ENCODE results near the gene NUP98. TPM values are rescaled to one million over a fixed set of nuclear protein-coding genes. Genes with fewer than 3 reads are reported as not detected.

The NUP98 gene
- total RNA-seq, 4 donors from 2014 or later, result 74.6 to 117 (median 86.7) TPM

GRCh38 chr11:3703383-3703782, 94.0 kb downstream of the NUP98 start:
- TF ChIP-seq, protein P1, sequence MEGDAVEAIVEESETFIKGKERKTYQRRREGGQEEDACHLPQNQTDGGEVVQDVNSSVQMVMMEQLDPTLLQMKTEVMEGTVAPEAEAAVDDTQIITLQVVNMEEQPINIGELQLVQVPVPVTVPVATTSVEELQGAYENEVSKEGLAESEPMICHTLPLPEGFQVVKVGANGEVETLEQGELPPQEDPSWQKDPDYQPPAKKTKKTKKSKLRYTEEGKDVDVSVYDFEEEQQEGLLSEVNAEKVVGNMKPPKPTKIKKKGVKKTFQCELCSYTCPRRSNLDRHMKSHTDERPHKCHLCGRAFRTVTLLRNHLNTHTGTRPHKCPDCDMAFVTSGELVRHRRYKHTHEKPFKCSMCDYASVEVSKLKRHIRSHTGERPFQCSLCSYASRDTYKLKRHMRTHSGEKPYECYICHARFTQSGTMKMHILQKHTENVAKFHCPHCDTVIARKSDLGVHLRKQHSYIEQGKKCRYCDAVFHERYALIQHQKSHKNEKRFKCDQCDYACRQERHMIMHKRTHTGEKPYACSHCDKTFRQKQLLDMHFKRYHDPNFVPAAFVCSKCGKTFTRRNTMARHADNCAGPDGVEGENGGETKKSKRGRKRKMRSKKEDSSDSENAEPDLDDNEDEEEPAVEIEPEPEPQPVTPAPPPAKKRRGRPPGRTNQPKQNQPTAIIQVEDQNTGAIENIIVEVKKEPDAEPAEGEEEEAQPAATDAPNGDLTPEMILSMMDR (IDR thresholded peaks at IDR 0.05; ENCODE audit: low read depth), result no peak

GRCh38 chr11:3700910-3701309, 96.4 kb downstream of the NUP98 start:
- TF ChIP-seq, protein P1 (IDR thresholded peaks at IDR 0.05; ENCODE audit: low read depth), result no peak

GRCh38 chr11:3700410-3700809, 96.9 kb downstream of the NUP98 start:
- TF ChIP-seq, protein P1 (IDR thresholded peaks at IDR 0.05; ENCODE audit: low read depth), result no peak

DNA sequence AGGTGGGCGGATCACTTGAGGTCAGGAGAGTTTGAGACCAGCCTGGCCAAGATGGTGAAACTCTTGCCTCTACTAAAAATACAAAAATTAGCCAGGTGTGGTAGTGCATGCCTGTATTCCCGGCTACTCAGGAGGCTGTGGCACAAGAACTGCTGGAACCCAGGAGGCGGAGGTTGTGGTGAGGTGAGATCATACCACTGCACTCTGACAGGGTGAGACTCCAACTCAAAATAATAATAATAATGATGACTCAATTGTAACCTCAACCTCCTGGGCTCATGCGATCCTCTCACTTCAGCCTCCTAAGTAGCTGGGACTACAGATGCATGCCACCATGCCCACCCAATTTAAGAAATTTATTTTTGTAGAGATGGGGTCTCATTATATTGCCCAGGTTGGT, 110.6 kb downstream of the NUP98 start:
- TF ChIP-seq, protein P1 (IDR thresholded peaks at IDR 0.05; ENCODE audit: low read depth), result no peak

DNA sequence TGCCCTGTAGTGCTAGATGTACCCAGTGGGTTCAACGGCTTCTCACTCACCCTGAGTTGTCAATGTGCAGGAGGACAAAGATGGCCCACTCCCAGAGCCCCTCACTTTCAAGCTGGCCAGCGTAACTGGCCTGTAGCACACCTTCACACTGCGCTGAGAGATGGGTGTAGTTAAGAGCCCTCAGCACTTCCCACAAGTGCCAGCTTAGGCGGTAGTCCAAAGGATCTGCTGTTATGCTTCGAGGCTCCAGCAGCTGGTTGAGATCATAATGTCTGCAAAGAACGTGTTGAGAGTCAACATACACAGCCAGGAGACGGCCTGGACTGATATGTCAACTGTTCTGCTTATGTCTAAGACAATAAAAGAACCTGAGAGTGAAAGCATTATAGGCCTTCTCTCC, 111.4 kb downstream of the NUP98 start:
- TF ChIP-seq, protein P1 (IDR thresholded peaks at IDR 0.05; ENCODE audit: low read depth), result no peak

DNA sequence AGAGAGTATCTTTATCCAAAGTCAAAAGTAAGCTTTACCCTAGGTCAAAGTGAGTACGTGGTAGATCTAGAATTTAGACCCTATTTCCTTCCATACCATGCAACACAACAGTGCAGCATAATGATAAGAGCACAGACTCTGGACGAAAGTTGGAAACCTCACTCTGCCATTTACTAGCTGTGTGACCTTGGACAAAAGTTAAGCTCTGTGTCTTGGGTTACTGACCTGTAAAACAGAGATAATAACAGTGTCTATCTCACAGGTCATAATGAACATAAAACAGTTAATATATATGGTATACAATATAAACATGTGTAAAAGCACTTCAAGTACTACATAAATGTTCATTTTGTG, 112.6 kb downstream of the NUP98 start:
- TF ChIP-seq, protein P1 (IDR thresholded peaks at IDR 0.05; ENCODE audit: low read depth), result no peak

GRCh38 chr11:3684129-3684818, 113.1 kb downstream of the NUP98 start:
- TF ChIP-seq, protein P1 (IDR thresholded peaks at IDR 0.05; ENCODE audit: low read depth), result no peak
